ENCODE results near the gene POLG.

DNA sequence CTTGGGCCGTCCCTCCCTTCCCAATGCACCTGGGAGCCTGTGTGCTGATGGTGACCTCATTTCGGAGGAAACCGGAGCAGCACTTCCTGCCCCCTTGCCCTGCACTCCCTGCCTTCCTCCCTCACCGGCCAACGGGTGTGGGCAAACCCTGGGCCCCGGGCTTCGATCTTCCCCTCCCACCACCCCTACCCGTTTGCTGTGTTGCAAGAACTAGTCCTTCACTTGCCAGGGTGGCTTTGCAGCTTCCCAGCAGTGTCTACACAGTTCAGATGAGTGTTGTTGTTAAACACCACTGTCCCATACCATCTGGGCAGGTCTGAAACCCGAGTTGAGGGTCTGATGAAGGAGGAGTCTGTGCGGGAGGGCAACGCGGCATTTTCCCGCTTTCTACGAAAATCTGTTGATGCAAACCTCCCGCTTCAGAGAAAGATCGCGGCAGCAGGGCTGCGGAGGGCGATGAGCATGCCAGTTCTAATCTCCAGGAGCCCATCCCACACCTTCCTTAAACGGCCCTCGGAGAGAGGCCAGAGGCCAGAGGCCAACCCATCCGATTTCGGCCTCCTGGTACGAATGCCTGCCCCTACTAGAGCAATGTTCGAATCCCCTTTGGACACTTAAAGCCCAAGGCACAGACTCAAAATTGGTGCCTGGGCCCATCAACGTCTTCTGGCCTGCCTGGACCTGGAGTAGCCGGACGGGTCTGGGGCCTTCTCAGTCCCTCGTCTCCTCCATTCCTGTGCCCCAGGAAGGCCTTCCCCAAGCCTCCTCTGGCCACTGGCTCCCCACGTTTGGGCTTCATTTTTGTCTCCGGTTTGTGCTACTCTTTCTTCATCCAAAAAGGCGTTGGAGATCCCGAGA, 35.7 kb upstream of the POLG start:
- TF ChIP-seq, protein P1, sequence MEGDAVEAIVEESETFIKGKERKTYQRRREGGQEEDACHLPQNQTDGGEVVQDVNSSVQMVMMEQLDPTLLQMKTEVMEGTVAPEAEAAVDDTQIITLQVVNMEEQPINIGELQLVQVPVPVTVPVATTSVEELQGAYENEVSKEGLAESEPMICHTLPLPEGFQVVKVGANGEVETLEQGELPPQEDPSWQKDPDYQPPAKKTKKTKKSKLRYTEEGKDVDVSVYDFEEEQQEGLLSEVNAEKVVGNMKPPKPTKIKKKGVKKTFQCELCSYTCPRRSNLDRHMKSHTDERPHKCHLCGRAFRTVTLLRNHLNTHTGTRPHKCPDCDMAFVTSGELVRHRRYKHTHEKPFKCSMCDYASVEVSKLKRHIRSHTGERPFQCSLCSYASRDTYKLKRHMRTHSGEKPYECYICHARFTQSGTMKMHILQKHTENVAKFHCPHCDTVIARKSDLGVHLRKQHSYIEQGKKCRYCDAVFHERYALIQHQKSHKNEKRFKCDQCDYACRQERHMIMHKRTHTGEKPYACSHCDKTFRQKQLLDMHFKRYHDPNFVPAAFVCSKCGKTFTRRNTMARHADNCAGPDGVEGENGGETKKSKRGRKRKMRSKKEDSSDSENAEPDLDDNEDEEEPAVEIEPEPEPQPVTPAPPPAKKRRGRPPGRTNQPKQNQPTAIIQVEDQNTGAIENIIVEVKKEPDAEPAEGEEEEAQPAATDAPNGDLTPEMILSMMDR (IDR thresholded peaks at IDR 0.05; ENCODE audit: borderline replicate concordance, extremely low read depth, low read length, poor library complexity, severe bottlenecking) = no peak
- no peak for TF ChIP-seq EZH2 (IDR thresholded peaks at IDR 0.05; ENCODE audit: borderline replicate concordance, low read depth, low read length, severe bottlenecking)
